ENCODE results near the gene PEF1. TPM values are rescaled to one million over a fixed set of nuclear protein-coding genes. Genes with fewer than 3 reads are reported as not detected.

The PEF1 gene
- polyA plus RNA-seq, 3 donors, result 36.6 to 81.7 (median 70.7) TPM

DNA sequence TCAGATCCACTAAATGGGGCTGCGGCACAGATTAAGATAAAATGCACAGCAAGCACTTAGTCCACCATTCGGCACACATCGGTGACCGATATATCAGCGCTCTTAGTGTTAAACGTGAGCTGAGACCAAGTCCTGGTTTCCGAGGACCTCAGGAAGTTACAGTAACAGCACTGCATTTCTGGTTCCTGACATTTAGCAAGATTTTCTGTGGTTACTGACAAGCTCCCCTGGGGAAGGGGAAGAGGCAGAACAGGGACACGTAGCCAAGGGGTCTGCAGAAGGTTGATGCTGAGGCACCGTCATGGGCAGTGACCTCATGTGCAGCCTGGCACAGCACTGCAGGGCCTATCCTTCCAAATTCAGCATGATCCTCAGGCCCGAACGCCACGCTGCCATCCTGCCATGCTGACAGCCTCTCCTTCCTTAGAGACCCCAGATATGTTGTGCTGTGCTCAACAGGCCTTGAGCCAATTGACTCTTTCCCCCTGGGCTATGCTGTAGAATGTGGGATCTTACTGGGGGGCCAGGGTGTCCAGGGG lies 13.4 kb upstream of the PEF1 start:
- no peak for TF ChIP-seq CTCF (IDR thresholded peaks at IDR 0.05)
- Histone ChIP-seq H3K27ac (ENCODE audit: low read depth in 1 of 2, low read length in 2 of 2) (peak overlapping the region in 1 of 2 donors; percentile 39), H3K36me3 (replicated peaks in 1 of 2; ENCODE audit: control insufficient read depth in 1 of 2, insufficient read depth in 2 of 2, low read length in 2 of 2) (no peaks in the 10 kb centered on the region), H3K9ac (ENCODE audit: insufficient read depth, low read length, poor library complexity, severe bottlenecking) (peak overlapping the region; percentile 18), H3K79me2 (ENCODE audit: insufficient read depth, low read length) (no peaks in the 10 kb centered on the region), H3K4me1 (ENCODE audit: control insufficient read depth in 1 of 2, insufficient read depth in 2 of 2, low read length in 2 of 2) (peaks cover 17 to 23% of the 10 kb centered on the region in 2 donors), H3K4me2 (replicated peaks; ENCODE audit: extremely low read depth, low read length, poor library complexity, severe bottlenecking) (peak overlapping the region; percentile 38), H2AFZ (ENCODE audit: insufficient read depth, low read depth, low read length, poor library complexity, severe bottlenecking) (peak overlapping the region; percentile 38), H4K20me1 (ENCODE audit: insufficient read depth, low read length) (no peaks in the 10 kb centered on the region), H3K4me3 (replicated peaks in 1 of 3; ENCODE audit: low read depth in 2 of 3, low read length in 3 of 3) (no peak overlapping the region), H3K27me3 (ENCODE audit: control insufficient read depth in 2 of 2, insufficient read depth in 2 of 2, low read length in 2 of 2) (no peaks in the 10 kb centered on the region), H3K9me3 (replicated peaks in 1 of 2; ENCODE audit: control insufficient read depth in 1 of 2, insufficient read depth in 1 of 2, low read length in 2 of 2) (no peaks in the 10 kb centered on the region)
- 38% methylated on average over 12 of the region's 12 CpGs for WGBS (ENCODE audit: insufficient coverage)
- peaks cover 1 to 6% (median 5%) of the 10 kb centered on the region in 3 donors for H3K27me3 Mint-ChIP-seq (ENCODE audit: low read depth in 3 of 3)
- peak overlapping the region in 3 of 7 donors; percentile 4 to 61 (median 50) for H3K27ac Mint-ChIP-seq
- peak overlapping the region in 1 of 2 donors; percentile 66 for H3K4me3 Mint-ChIP-seq
- H3K4me1 Mint-ChIP-seq, result peaks cover 21% of the 10 kb centered on the region
- no peaks in the 10 kb centered on the region for H3K36me3 Mint-ChIP-seq
- intact Hi-C loops (cut with micrococcal nuclease), result no loop called here
- H3K9me3 Mint-ChIP-seq, result peaks cover 0 to 3% (median 0%) of the 10 kb centered on the region in 7 donors
- DNase-seq, result peak in 2 of 3 donors; percentile 18

DNA sequence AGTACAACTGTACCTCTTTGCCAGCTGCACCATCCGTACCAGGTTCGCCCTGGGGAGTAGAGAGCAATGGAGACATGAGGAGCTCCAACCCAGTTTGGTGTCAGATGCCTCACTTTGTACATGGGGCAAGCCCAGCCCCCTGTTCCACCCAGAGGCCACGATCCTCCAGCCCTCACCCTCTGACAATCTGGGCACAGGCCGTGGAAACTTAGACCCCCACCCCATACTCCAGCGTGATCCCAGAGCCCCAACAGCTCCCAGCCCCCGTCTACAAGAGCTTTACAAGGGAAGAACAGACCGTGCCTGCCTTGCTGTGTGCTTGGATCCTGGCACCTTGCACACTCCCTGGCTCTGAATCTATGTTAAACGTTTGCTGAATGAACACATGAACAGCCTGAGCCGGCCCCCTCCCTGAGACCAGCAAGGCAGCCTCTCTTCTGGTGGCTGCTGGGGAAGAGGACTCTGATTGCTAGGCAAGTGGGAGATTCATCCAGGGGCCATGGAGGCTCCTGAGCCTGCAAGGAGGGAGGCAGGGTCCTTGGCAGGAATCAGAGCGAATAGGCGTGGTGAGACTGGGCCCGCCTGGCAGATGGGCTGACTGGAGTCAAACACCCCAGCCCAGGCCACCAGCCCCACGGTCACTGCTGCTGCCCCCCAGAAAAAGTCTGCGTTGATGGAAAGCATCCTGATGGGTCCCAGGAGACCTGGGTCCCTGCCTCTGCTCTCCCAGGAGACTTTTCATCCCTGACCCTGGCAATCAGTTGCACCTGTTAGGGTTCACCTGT lies 12.5 kb upstream of the PEF1 start:
- Mint-ChIP-seq H3K9me3 (peaks cover 0 to 3% (median 0%) of the 10 kb centered on the region in 7 donors), H3K4me3 (no peak overlapping the region), H3K36me3 (no peaks in the 10 kb centered on the region), H3K27ac (no peak overlapping the region), H3K4me1 (peaks cover 21% of the 10 kb centered on the region), H3K27me3 (ENCODE audit: low read depth in 3 of 3) (peaks cover 1 to 5% (median 5%) of the 10 kb centered on the region in 3 donors)
- DNase-seq, result no peak
- intact Hi-C loops (cut with micrococcal nuclease), result no loop called here
- Histone ChIP-seq H3K27me3 (ENCODE audit: control insufficient read depth in 2 of 2, insufficient read depth in 2 of 2, low read length in 2 of 2) (no peaks in the 10 kb centered on the region), H3K9ac (ENCODE audit: insufficient read depth, low read length, poor library complexity, severe bottlenecking) (peak overlapping the region; percentile 18), H3K36me3 (replicated peaks in 1 of 2; ENCODE audit: control insufficient read depth in 1 of 2, insufficient read depth in 2 of 2, low read length in 2 of 2) (no peaks in the 10 kb centered on the region), H4K20me1 (ENCODE audit: insufficient read depth, low read length) (no peaks in the 10 kb centered on the region), H3K27ac (ENCODE audit: low read depth in 1 of 2, low read length in 2 of 2) (no peak overlapping the region), H3K79me2 (ENCODE audit: insufficient read depth, low read length) (no peaks in the 10 kb centered on the region), H3K9me3 (replicated peaks in 1 of 2; ENCODE audit: control insufficient read depth in 1 of 2, insufficient read depth in 1 of 2, low read length in 2 of 2) (no peaks in the 10 kb centered on the region), H3K4me1 (ENCODE audit: control insufficient read depth in 1 of 2, insufficient read depth in 2 of 2, low read length in 2 of 2) (peaks cover 17 to 23% of the 10 kb centered on the region in 2 donors), H3K4me3 (replicated peaks in 1 of 3; ENCODE audit: low read depth in 2 of 3, low read length in 3 of 3) (no peak overlapping the region), H3K4me2 (replicated peaks; ENCODE audit: extremely low read depth, low read length, poor library complexity, severe bottlenecking) (peak overlapping the region; percentile 38), H2AFZ (ENCODE audit: insufficient read depth, low read depth, low read length, poor library complexity, severe bottlenecking) (peak overlapping the region; percentile 38)
- 96% methylated on average over 11 of the region's 14 CpGs for WGBS (ENCODE audit: insufficient coverage)
- TF ChIP-seq CTCF (IDR thresholded peaks at IDR 0.05), result no peak
